ENCODE results near the gene ITGAV. TPM values are rescaled to one million over a fixed set of nuclear protein-coding genes. Genes with fewer than 3 reads are reported as not detected.

The ITGAV gene
- total RNA-seq, 2 donors from 2014 or later, result 104 to 118 TPM

DNA sequence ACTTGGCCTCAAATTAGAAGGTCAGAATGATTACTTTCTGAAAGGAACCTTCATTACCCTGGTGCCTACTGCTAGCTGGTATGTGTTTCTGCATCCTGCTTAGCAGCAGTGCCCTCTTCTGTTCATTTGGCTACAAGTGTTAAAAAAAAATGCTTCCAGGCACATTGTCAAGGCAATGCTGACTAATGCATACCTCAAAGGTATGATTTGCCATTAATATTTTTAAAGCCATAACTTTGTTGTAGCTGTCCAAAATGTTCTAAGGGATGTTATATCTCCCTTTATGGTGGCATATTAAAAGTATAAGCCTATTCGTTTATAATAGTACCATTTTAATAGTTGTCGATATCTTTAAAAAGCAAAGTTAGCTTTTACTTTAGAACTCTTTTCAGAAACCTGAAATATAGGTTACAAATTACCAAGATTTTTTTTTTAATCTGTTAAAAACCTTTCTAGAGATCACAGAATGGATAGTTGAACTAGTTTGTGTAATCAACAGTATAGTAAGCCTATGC is 52.0 kb downstream of the ITGAV start:
- no peak for DNase-seq (ENCODE audit: low spot score)
- intact Hi-C loops (cut with DNase I), result loop anchor here (5.0 kb wide), 2 partner anchors 135 to 140 kb away; no protein-coding TSS in a partner anchor

DNA sequence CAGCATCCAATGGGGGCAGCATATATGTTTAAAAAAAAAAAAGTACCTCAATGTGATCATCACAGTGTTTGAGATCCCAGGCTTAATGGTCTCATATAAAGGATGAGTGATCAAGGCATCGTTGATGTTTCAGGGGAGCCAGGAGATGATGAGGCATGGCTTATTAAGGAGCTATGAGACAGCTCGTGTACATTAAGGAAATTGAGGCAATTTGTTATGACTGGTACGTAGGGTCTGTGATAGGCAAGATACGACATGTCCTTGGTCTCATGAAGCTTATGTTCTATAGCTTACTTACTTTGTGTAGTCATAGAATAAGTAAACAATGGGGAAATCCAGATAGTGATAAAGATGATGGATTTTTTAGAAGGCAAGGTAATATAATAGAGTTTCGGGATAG is 54.9 kb downstream of the ITGAV start:
- DNase-seq (ENCODE audit: low spot score), result no peak
- intact Hi-C loops (cut with DNase I), result loop anchor here (5.0 kb wide), 2 partner anchors 137 to 142 kb away; no protein-coding TSS in a partner anchor

DNA sequence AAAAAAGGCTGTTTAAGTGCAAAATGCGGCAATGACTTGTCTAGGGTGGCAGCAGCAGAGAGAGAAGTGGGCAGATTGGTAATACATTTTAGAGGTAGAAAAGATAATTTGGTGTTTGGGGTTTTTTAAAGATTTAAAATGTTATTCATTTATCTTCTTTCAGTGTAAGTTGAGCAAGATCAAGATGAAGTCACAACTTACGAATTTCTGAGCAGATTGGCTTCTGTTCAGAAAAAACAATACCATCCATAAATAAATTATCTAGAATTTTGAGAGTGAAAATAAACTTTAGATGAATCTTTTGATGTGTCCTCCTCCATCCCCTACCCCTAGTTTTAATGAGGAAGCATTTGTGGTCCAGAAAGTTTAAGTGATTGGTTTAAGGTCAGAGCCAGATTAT is 56.1 kb downstream of the ITGAV start:
- no peak for DNase-seq (ENCODE audit: low spot score)
- intact Hi-C loops (cut with DNase I), result no loop called here

DNA sequence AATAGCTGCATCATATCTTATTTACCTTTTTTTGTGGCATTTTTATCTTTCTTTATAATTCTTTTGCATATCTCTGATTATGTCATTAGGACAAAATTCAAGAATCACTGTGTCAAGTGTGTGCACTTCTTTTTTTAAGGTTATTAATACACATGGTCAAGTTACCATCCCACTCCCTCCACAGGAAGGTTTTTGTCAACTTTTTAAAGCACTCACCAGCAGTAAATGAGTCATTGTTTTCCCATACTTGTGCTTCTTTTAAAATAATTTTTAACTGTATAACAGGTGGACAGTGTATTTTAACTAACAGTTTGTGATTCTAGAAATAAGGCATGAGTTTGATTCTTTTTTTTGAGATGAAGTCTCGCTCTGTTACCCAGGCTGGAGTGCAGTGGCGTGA is 58.3 kb downstream of the ITGAV start:
- DNase-seq (ENCODE audit: low spot score), result no peak
- intact Hi-C loops (cut with DNase I), result no loop called here

DNA sequence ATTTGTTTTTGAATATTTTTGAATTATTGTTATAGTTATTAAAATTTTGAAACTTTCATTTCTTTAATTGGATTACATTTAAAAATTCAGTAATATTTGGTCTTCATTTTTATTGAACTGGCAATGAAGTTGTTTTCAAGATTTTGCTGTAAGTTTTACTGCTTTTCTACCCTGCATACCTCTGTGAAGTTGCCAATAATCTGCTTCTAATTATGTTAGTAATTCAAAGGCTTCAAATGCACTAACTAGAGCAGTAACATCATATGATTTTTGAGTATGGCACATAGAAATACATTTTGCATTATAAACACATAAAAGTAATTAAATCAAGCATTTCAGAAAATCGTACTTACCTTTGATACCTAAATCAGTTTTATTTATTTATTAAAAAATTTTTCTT is 63.7 kb downstream of the ITGAV start:
- intact Hi-C loops (cut with DNase I), result no loop called here
- no peak for DNase-seq (ENCODE audit: low spot score)

DNA sequence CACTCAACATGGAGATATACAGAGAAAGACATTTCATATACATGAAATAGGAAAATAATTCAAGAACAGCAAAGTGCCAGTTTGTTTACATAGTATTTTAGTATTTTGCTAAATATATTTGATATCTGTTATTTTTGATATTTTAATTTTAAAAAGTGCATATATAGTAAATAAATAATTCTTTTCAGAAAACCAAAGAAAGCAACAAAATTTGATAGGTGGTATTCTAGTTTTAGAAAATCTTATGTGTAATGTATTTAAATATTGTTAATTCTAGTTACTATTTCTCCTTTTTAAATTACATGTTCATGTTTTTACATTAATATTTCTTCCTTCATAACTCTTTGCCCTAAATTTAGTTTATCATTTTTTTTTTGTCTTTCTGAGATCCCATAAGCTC is 69.5 kb downstream of the ITGAV start:
- intact Hi-C loops (cut with DNase I), result no loop called here
- DNase-seq (ENCODE audit: low spot score), result no peak

DNA sequence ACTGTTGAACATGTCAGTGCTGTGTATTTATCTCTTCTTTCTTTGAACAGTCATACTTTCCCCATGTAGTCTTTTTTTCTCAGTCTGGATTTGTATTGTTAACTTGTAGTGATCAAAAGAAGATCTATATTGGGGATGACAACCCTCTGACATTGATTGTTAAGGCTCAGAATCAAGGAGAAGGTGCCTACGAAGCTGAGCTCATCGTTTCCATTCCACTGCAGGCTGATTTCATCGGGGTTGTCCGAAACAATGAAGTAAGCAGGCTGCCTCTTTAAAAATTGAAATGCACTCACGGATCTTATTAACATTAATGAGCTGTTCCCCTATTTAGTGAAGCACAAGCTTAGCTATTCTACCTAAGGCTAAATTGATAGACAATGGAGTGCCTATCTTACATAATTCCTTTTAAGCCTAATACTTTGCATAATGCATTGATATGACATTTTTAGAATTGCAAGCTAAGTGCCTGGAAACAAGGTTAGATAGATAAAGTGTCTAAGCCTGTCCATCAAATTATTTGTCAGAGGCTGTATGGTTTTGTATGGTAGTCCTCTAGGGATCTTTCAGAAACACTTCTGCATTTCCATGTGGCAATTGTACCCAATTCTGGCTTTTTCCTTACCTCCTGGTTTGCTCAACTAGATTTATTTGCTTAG is 74.7 kb downstream of the ITGAV start:
- intact Hi-C loops (cut with DNase I), result no loop called here
- DNase-seq (ENCODE audit: low spot score), result no peak

DNA sequence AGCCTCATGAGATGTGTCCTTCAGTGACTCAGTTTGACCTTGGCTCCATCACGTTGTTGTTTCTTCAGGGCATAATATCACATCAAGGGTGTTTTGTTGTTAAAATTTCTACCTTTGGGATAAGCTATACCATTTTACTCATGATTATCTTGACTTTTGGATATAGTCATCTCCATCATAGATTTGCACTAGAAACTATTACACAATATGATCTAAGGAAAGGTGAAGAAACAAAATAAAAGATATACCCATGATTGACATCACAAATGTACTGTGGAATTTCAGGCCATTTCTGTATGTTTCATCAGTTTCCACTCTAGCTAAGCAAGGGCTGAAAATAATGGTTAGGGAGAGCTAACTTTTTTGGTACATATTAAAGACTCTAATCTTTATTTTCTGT is 79.3 kb downstream of the ITGAV start:
- intact Hi-C loops (cut with DNase I), result no loop called here
- DNase-seq (ENCODE audit: low spot score), result no peak

DNA sequence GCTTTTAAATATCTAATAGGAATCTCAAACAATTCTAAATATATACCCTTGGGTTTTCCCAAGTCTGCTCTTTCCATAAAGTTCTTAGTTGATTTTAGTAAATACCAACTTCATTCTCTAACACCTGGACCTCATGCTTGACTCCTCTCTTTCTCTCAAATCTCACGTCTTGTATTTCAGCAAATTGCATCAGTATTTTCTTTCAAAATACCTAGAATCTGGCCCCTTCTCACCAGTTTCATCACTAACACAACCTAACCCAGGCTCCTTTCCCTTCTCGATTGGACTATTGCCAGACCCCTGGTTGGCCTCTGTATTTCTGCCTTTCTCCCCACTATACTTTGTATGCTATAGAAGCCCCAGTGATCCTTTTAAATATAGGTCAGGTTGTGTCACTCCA is 81.0 kb downstream of the ITGAV start:
- no peak for DNase-seq (ENCODE audit: low spot score)
- intact Hi-C loops (cut with DNase I), result no loop called here

DNA sequence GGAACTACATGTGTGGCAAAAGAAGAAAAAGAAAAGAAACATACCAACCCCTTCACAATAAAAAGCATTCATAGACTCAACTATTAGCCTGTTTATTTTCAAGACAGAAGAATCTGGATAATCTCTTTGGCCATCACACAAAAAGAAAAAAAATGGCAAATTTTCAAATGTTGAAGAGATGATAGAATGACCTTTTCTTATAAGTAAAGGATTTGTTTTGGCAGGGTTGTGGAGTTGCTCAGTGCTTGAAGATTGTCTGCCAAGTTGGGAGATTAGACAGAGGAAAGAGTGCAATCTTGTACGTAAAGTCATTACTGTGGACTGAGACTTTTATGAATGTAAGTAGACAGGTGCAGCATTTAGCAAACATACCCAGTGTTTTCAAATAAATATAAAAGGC is 85.5 kb downstream of the ITGAV start:
- no peak for DNase-seq (ENCODE audit: low spot score)
- intact Hi-C loops (cut with DNase I), result no loop called here

DNA sequence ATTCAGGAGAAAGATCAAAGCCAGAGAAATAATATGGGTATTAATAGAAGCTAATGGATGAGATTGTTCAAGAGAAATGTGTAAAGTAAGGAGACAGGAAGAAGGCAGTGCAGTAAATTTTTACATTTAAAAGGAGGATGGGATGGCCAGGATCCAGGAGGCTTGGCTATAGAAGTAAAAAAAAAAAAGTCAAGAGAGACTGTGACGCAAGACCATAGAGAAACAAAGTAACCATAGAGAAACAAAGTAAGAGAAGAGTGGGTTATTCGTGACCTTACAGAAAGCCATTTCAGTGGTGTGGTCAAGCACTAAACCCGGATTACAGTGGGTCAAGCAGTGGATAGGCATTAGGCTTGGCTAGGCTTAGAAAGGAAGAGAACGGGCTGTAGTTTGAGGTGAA is 93.5 kb downstream of the ITGAV start:
- intact Hi-C loops (cut with DNase I), result no loop called here
- DNase-seq (ENCODE audit: low spot score), result no peak

DNA sequence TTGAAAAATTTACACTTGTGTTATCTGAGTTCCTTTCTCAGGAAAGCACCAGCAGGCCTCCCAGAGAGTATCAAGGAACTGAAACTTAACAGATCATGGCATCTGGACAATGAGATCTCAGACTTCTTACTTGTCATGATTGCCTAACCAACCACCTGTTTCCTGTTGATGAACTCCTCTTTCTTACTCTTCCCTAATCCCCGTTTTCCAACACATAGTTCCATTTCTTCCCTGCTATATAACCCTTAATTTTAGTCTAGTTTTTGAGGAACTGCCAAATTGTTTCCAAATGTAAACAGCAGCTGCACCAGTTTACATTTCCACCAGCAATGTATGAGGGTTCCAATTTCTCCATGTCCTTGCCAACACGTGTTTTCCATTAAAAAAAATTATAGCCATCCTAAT is 98.0 kb downstream of the ITGAV start:
- no peak for DNase-seq (ENCODE audit: low spot score)
- intact Hi-C loops (cut with DNase I), result no loop called here

DNA sequence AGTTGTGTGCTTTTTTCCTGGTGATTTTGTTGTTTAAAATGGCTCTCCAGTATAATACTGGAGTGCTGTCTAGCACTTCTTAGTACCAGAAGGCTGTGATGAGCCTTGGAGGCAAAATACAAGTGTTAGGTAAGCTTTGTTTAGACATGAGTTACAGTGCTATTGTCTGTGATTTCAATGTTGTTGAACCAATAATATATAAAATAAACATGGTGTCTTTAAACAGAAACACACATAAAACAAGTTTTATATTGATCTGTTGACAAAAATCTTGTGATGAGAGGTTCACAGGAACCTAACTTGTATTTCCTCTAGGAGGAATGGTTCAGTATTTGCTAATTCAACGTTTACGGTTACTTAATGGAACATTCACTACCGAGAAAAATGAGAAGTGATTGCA is 99.0 kb downstream of the ITGAV start:
- intact Hi-C loops (cut with DNase I), result no loop called here
- DNase-seq (ENCODE audit: low spot score), result no peak

DNA sequence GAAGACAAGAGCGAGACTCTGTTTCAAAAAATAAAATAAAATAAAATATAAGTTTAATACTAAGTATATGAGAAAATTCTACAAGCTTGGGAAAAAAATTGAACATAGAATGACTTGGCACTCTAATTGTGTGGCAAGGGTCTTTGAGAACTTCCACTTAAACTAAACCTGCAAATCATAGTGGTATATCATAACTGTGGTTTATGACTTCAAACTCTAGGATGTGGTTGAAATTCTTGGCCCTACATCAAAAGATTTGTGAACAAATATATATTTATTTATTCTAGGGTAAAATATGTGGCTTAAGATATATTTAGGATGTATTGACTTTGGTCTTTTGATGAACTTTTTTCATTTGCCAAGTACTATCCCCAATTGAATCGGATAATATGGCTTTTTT is 100.9 kb downstream of the ITGAV start:
- no peak for DNase-seq (ENCODE audit: low spot score)
- intact Hi-C loops (cut with DNase I), result no loop called here

DNA sequence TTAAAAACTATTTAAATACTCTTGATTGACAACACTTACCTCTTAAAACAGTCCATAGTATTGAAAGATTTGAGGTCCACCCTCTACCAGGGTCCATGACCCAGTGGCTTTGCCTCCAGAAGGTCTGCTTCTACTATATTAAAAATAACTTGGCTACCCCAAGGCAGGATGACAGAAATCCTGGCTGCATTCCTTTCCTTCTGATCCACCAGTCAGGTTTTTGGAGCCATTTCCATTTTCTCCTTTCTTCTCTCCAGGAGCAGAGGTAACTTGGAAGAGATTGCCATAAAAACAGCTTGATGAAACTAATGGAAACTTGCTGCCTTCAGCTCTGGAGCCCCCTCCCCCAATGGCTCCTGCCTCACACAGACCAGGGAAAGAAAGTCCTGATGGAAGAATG is 101.4 kb downstream of the ITGAV start:
- no peak for DNase-seq (ENCODE audit: low spot score)
- intact Hi-C loops (cut with DNase I), result no loop called here

DNA sequence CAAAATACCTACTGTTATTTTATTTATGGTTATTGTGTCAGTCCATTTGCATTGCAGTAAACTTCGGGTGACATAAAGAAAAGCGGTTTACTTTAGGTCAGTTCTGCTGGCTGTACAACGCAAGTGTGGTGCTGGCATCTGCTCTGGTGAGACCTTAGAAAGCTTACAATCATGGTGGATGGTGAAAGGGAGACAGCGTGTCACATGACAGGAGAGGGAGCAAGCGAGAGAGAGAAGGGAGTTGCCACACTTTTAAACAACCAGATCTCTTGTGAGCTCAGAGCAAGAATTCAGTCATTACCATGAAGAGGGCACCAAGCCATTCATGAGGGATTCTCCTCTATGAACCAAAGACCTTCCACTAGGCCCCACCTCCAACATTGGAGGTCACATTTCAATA is 102.0 kb downstream of the ITGAV start:
- intact Hi-C loops (cut with DNase I), result no loop called here

DNA sequence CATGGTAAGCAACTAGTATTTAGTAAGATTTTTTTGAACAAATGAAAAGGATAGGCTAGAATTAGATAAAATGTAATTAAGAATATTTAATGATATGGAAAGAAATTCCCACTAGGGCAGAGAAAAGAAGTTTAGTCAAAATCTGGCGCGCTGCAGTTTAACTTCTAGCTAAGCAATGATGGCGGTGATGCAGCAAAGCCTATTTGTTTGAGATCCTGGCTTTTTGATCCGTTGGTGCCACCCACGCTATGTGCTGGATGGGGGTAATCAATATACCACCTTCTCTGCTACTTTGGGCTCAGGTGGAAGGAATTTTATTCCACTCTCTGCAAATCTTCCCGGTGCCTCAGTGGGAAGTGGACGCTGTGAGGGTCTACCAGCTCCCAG is 103.6 kb downstream of the ITGAV start:
- intact Hi-C loops (cut with DNase I), result no loop called here
- DNase-seq (ENCODE audit: low spot score), result no peak

More for the DNA sequence above, 102.0 kb downstream of the ITGAV start:
- DNase-seq (ENCODE audit: low spot score), result no peak

DNA sequence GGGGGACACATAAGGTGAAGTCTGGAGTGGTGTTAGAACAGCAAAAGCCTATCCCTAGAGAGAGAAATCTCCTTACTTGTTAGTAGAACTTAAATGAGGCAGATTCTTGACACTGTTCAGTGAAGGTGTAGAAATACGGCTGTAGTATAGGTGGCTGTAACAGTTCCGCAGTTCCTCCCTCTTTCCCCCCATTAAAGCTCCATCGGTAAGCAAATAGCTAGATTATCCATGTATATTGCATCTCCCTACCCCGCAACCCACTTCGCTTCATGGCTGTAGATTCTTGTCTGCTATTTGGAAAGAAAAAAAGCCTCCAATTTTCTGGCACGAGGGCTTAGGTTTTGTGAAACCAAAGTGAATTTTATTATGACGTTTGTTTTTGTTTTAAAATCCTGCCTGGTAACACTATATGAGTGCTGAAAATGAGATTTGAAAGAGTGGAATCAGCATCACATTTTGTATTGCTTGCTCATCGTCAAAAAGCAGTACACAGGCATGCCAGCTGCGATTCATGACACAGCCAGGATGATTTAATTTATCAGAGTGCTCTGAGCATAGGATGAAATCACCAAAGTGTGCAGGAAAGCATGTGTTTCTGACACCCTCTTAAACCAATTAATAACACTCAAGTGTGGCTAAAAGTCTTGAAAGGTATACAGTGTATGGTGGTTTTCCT is 105.4 kb downstream of the ITGAV start:
- intact Hi-C loops (cut with DNase I), result no loop called here
- no peak for DNase-seq (ENCODE audit: low spot score)

DNA sequence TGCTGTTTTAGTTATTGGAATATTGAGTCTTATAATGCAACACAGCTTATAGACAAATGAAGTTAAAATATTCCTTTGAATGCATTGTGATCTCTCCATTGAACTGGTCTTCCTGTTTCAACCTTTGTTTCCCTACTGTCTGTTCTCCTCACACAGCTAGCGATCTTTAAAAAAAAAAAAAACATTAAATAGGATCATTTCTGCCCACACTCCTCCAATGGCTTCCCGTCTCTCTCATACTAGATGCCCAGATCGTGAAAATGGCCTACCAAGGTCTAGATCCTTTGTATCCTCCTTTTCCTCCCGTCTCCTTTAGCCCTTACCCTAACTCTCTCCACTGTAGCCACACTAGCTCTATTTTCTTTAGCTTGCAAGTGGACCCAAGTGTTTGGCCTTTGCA is 106.4 kb downstream of the ITGAV start:
- intact Hi-C loops (cut with DNase I), result no loop called here
- no peak for DNase-seq (ENCODE audit: low spot score)

DNA sequence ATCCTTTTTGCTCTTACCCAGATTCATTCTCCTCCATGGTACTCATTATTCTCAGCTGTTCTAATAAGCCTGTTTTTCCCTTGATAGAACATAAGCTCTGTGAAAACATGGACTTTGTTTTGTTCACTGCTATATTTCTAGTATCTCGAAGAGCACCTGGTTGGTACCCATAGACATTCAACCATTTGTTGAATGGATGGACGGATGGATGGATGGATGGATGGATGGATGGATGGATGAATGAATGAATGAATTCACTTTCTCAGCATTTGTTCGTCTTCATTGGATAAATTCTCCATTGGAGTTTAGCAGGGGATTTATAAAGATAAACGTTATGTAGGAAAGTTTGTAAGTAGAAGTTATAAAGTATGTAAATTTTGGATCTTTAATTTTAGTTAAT is 106.9 kb downstream of the ITGAV start:
- DNase-seq (ENCODE audit: low spot score), result no peak
- intact Hi-C loops (cut with DNase I), result no loop called here

DNA sequence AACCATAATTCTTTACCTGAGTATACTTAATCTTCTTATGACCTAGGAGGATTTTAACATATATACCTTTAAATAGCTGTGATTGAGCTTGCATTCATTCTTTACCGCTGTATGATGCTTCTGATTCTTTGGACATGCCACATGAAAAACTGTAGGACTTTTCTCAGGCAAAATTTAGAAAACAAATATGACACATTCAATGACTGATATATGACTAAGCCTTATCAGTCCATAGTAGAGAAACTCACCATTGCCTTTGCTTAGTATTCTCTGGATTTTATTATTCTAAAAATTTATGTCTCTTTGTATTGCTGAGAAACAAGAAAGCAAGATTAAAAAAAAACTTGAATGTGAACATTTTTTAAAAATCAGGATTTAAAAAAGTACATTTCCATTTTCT is 107.7 kb downstream of the ITGAV start:
- no peak for DNase-seq (ENCODE audit: low spot score)
- intact Hi-C loops (cut with DNase I), result no loop called here
